GM12873 (cell line): Measurements from ENCODE around the gene NEURL4.

ENCODE experiments used
- CTCF ChIP-seq: IDR thresholded peaks from 2 replicates; pipeline ENCODE4 v1.5.1; 2012; ENCODE audit warnings: low read depth, mild to moderate bottlenecking, moderate library complexity, low read length, control low read depth; ENCODE audit not compliant: insufficient read depth; ENCODE audit errors: missing control alignments

Gene NEURL4

GRCh38 chr17:7315570-7316235 is 13.4 kb downstream of the NEURL4 start:
- TF ChIP-seq CTCF: no peak

- TF ChIP-seq CTCF: no peak
Measured at GRCh38 chr17:7314719-7315569, 14.2 kb downstream of the NEURL4 start, which contains the start of gene GPS2. GPS2 (minus strand) TSS chr17:7315360; CDS start chr17:7315052, 308 bp downstream.

- no peak for TF ChIP-seq CTCF
Measured at GRCh38 chr17:7313890-7314718, 15.0 kb downstream of the NEURL4 start.

GRCh38 chr17:7313088-7313889 is 15.8 kb downstream of the NEURL4 start:
- TF ChIP-seq CTCF: peak; percentile 53

GRCh38 chr17:7312432-7313087 is 16.6 kb downstream of the NEURL4 start:
- TF ChIP-seq CTCF: no peak

- no peak for TF ChIP-seq CTCF
Measured at GRCh38 chr17:7311110-7311705, 17.9 kb downstream of the NEURL4 start.
